SU-DHL-6 (cell line): ENCODE data around the gene SMARCAL1.

Source experiments
- H2AFZ ChIP-seq: fragments of 200-600 bp; sonication (generic); 2 replicates; pipeline ENCODE4 v1.6.1; 2014; ENCODE audit warnings: low read depth, mild to moderate bottlenecking, moderate library complexity, mixed read lengths, antibody characterized with exemption, low read length; ENCODE audit not compliant: severe bottlenecking
- H3F3A ChIP-seq: fragments of 200-600 bp; shearing (Covaris generic); 2 replicates; pipeline ENCODE4 v1.6.0; 2016; ENCODE audit warnings: antibody characterized with exemption, mild to moderate bottlenecking; ENCODE audit not compliant: insufficient read depth
- H3K27ac ChIP-seq: fragments of 200-600 bp; sonication (generic); 2 replicates; pipeline ENCODE4 v1.5.1; 2016; ENCODE audit warnings: low read depth, mild to moderate bottlenecking, low read length, moderate library complexity, mixed read lengths
- H3K27me3 ChIP-seq: fragments of 200-600 bp; sonication (generic), shearing (Covaris generic); 2 replicates; pipeline ENCODE4 v1.6.0; 2014; ENCODE audit warnings: mild to moderate bottlenecking, low read length
- H3K36me3 ChIP-seq: fragments of 200-600 bp; sonication (generic); 2 replicates; pipeline ENCODE4 v1.6.1; 2014; ENCODE audit warnings: mild to moderate bottlenecking, low read length, mixed read lengths
- H3K4me2 ChIP-seq: fragments of 300-600, 200-600 bp; shearing (Covaris generic), sonication (generic); 2 replicates; pipeline ENCODE4 v1.6.0; 2014; ENCODE audit warnings: low read length, low read depth, mild to moderate bottlenecking; ENCODE audit not compliant: poor library complexity, severe bottlenecking
- H3K4me3 ChIP-seq: fragments of 200-600 bp; sonication (generic); 2 replicates; pipeline ENCODE4 v1.5.1; 2014; ENCODE audit warnings: antibody characterized with exemption, low read length, mild to moderate bottlenecking, mixed read lengths; ENCODE audit not compliant: insufficient read depth, poor library complexity, severe bottlenecking
- H3K79me2 ChIP-seq: fragments of 200-600 bp; sonication (generic); 2 replicates; pipeline ENCODE4 v1.6.1; 2014; ENCODE audit warnings: mild to moderate bottlenecking, low read length, moderate library complexity; ENCODE audit not compliant: insufficient read depth
- H3K9ac ChIP-seq: fragments of 200-600 bp; sonication (generic); 2 replicates; pipeline ENCODE4 v1.7.0; 2014; ENCODE audit warnings: mild to moderate bottlenecking, low read length
- H3K9me2 ChIP-seq: fragments of 200-600 bp; sonication (generic); replicated peaks from 2 replicates; pipeline ENCODE4 v1.6.1; 2014; ENCODE audit warnings: low read length; ENCODE audit not compliant: insufficient read depth
- H3K9me3 ChIP-seq: fragments of 200-600 bp; sonication (generic); 2 replicates; pipeline ENCODE4 v1.6.1; 2014; ENCODE audit warnings: low read length, mixed read lengths; ENCODE audit not compliant: insufficient read depth
- H4K20me1 ChIP-seq: fragments of 200-600 bp; sonication (generic); 2 replicates; pipeline ENCODE4 v1.6.1; 2014; ENCODE audit warnings: low read depth, mild to moderate bottlenecking, antibody characterized with exemption, low read length, moderate library complexity, mixed read lengths
- CTCF ChIP-seq: fragments of 200-600 bp; sonication (generic); IDR thresholded peaks from one replicate; pipeline ENCODE4 v1.5.1; 2017; ENCODE audit warnings: antibody characterized with exemption, mild to moderate bottlenecking, low read length, moderate library complexity; ENCODE audit not compliant: insufficient read depth, poor library complexity, severe bottlenecking
- EZH2phosphoT487 ChIP-seq: fragments of 200-600 bp; sonication (generic), shearing (Covaris generic); conservative IDR thresholded peaks from 2 replicates; pipeline ENCODE4 v1.6.1; 2018; ENCODE audit warnings: mild to moderate bottlenecking, antibody characterized with exemption, low read length, moderate library complexity, mixed read lengths

The SMARCAL1 gene

GRCh38 chr2:216499641-216500218 lies 87.4 kb downstream of the SMARCAL1 start:
- TF ChIP-seq CTCF: no peak
- TF ChIP-seq EZH2phosphoT487: no peak
- no peaks in the 10 kb centered on the region for H3K9me2 ChIP-seq
- peaks cover 31% of the 10 kb centered on the region for H3K79me2 ChIP-seq
- H3K4me2 ChIP-seq: peak overlapping the region; percentile 87
- no peak overlapping the region for H2AFZ ChIP-seq
- peaks cover 50% of the 10 kb centered on the region for H3F3A ChIP-seq
- H3K36me3 ChIP-seq: peaks cover 49% of the 10 kb centered on the region
- no peaks in the 10 kb centered on the region for H3K27me3 ChIP-seq
- H3K4me3 ChIP-seq: peak overlapping the region; percentile 94
- H4K20me1 ChIP-seq: peaks cover 34% of the 10 kb centered on the region
- no peaks in the 10 kb centered on the region for H3K9me3 ChIP-seq
- peak overlapping the region; percentile 75 for H3K27ac ChIP-seq
- peak overlapping the region; percentile 99 for H3K9ac ChIP-seq

GRCh38 chr2:216500572-216500971 lies 88.3 kb downstream of the SMARCAL1 start:
- H2AFZ ChIP-seq: no peak overlapping the region
- H3K27me3 ChIP-seq: no peaks in the 10 kb centered on the region
- H3K27ac ChIP-seq: no peak overlapping the region; the same call in 1 of the 2 replicates
- H3F3A ChIP-seq: peaks cover 56% of the 10 kb centered on the region
- no peaks in the 10 kb centered on the region for H3K9me2 ChIP-seq
- no peaks in the 10 kb centered on the region for H3K9me3 ChIP-seq
- TF ChIP-seq EZH2phosphoT487 (no peak), CTCF (no peak)
- H3K79me2 ChIP-seq: peaks cover 31% of the 10 kb centered on the region
- peak overlapping the region; percentile 94 for H3K4me3 ChIP-seq
- peak overlapping the region; percentile 87 for H3K4me2 ChIP-seq
- H3K9ac ChIP-seq: peak overlapping the region; percentile 99
- peaks cover 34% of the 10 kb centered on the region for H4K20me1 ChIP-seq
- H3K36me3 ChIP-seq: peaks cover 51% of the 10 kb centered on the region

GRCh38 chr2:216501854-216502253 lies 89.6 kb downstream of the SMARCAL1 start:
- no peak overlapping the region for H3K27ac ChIP-seq
- no peak overlapping the region for H3K9ac ChIP-seq
- H2AFZ ChIP-seq: no peak overlapping the region
- peaks cover 51% of the 10 kb centered on the region for H3K36me3 ChIP-seq
- peaks cover 31% of the 10 kb centered on the region for H3K79me2 ChIP-seq
- no peak overlapping the region for H3K4me3 ChIP-seq
- peaks cover 34% of the 10 kb centered on the region for H4K20me1 ChIP-seq
- H3K27me3 ChIP-seq: no peaks in the 10 kb centered on the region
- H3K9me2 ChIP-seq: no peaks in the 10 kb centered on the region
- H3F3A ChIP-seq: peaks cover 67% of the 10 kb centered on the region
- H3K4me2 ChIP-seq: no peak overlapping the region
- no peaks in the 10 kb centered on the region for H3K9me3 ChIP-seq
- TF ChIP-seq CTCF (no peak), EZH2phosphoT487 (no peak)
